ENCODE data around the gene AVEN.
"Not testable (repeated sequence)": the region's sequence is repeated elsewhere in the genome, so short reads cannot be mapped to it uniquely, and the experiment has no call there.

The AVEN gene

GRCh38 chr15:34019369-34019990, 19.5 kb downstream of the AVEN start:
- ChIA-PET POLR2A (no interaction called here), CTCF (interaction anchor here (0.7 to 1.1 kb wide), 3 partner anchors 25 to 283 kb away, joined by 3 to 4 read pairs (median 3); no protein-coding TSS in a partner anchor)
- no peak for DNase-seq (ENCODE audit: low read depth, low spot score)
- TF ChIP-seq CTCF (IDR thresholded peaks at IDR 0.05; ENCODE audit: insufficient read depth, low read length, missing control alignments), result no peak
- H3K4me3 ChIP-seq (ENCODE audit: low read depth, low read length), result no peak overlapping the region

GRCh38 chr15:34018738-34019137, 20.3 kb downstream of the AVEN start:
- DNase-seq (ENCODE audit: low read depth, low spot score); POLR2A ChIA-PET; H3K4me3 ChIP-seq (ENCODE audit: low read depth, low read length): not testable (repeated sequence)
- CTCF ChIA-PET, result interaction anchor here (0.5 to 1.1 kb wide), 4 partner anchors 24 to 282 kb away, joined by 3 to 4 read pairs (median 3); no protein-coding TSS in a partner anchor

- DNase-seq (ENCODE audit: low read depth, low spot score), result no peak
- ChIA-PET POLR2A (no interaction called here), CTCF (interaction anchor here (1.1 kb wide), 1 partner anchor 24 kb away, joined by 4 read pairs; no protein-coding TSS in a partner anchor)
- H3K4me3 ChIP-seq (ENCODE audit: low read depth, low read length), result no peak overlapping the region
- TF ChIP-seq CTCF (IDR thresholded peaks at IDR 0.05; ENCODE audit: insufficient read depth, low read length, missing control alignments), result no peak
Measured at GRCh38 chr15:34018021-34018645, 20.9 kb downstream of the AVEN start.

- no peak overlapping the region for H3K4me3 ChIP-seq (ENCODE audit: low read depth, low read length)
- CTCF ChIA-PET, result no interaction called here
- DNase-seq (ENCODE audit: low read depth, low spot score), result no peak
- POLR2A ChIA-PET, result no interaction called here
- TF ChIP-seq CTCF (IDR thresholded peaks at IDR 0.05; ENCODE audit: insufficient read depth, low read length, missing control alignments), result no peak
Measured at GRCh38 chr15:34014556-34014955, 24.4 kb downstream of the AVEN start.

GRCh38 chr15:34013746-34014145, 25.3 kb downstream of the AVEN start:
- no peak overlapping the region for H3K4me3 ChIP-seq (ENCODE audit: low read depth, low read length)
- CTCF ChIA-PET, result interaction anchor here (1.7 kb wide), 1 partner anchor 21 kb away, joined by 5 read pairs; no protein-coding TSS in a partner anchor
- no peak for DNase-seq (ENCODE audit: low read depth, low spot score)
- no peak for TF ChIP-seq CTCF (IDR thresholded peaks at IDR 0.05; ENCODE audit: insufficient read depth, low read length, missing control alignments)
- POLR2A ChIA-PET, result no interaction called here

GRCh38 chr15:34012461-34013028, 26.5 kb downstream of the AVEN start:
- POLR2A ChIA-PET, result no interaction called here
- CTCF ChIA-PET, result interaction anchor here (1.7 kb wide), 1 partner anchor 20 kb away, joined by 5 read pairs; no protein-coding TSS in a partner anchor
- no peak overlapping the region for H3K4me3 ChIP-seq (ENCODE audit: low read depth, low read length)
- no peak for TF ChIP-seq CTCF (IDR thresholded peaks at IDR 0.05; ENCODE audit: insufficient read depth, low read length, missing control alignments)
- DNase-seq (ENCODE audit: low read depth, low spot score), result no peak

Measured in AG04449 (cell line).